Activated effector memory CD4-positive, alpha-beta T cell treated with Interleukin-2 at 50 U/mL for 16 hours (primary cell): Measurements from ENCODE around the gene ACTRT1.

Source experiments
- DNase-seq: peaks from one replicate; pipeline ENCODE4 v3.0.0-alpha.2; 2020

The ACTRT1 gene

DNA sequence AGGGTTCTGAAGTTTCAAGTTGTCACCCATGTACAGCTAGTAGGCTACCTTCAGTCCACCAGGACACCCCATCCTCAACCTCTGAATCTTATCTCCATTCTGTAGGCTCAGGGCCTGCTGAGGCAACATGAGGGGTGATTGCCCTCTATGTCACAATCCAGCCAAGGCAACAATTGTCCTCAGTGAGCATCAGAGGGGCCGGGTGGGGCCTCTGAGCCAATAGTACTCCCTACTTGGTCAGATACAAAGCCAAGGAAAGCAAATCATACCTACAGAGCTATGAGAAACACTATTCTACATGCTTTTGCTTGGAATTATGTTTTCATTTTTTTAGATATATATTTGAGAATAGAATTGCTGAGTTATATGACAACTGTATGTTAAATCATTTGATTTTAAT, at the start of gene ACTRT1:
TSS of gene ACTRT1 (minus strand) at position 101 of the 400 bp plus-strand sequence. CDS start 197 bp downstream, outside the sequence.
- no peak for DNase-seq

DNA sequence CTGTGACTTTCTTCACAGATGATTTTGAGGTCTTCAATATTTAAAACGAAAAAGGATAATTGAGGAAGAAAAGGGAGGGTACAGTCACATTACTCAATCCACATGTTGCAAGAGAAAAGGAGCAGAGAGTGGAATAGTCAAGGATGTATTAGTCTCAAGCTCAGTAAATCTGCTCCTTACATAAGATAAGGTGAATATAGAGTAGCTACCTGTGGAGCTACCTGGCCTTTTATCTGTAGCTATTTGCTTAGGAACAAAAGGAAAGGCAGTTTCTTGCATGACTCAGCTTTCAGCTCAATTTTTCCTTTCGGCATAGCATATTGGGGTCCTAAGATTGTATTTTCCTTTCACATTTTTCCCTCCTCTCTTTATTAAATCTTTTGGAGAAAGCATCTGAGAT, 26.3 kb upstream of the ACTRT1 start:
- no peak for DNase-seq

DNA sequence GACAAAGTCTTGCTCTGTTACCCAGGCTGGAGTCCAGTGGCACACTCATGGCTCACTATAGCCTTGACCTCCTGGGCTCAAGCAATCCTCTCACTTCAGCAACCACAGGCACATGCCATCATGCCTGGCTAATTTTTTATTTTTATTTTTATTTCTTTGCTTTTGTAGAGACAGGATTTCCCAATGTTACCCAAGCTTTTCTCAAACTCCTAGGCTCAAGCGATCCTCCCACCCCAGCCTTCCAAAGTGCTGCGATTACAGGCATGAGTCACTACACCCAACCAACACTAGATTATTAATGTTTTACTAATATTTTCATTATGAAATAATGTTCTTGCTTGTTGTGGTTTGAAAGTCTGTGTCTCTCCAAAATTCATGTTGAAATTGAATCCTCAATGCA, 5.2 kb upstream of the ACTRT1 start:
- DNase-seq, result no peak

- no peak for DNase-seq
Measured at GRCh38 chrX:128051526-128051925, 677 bp downstream of the ACTRT1 start.

DNA sequence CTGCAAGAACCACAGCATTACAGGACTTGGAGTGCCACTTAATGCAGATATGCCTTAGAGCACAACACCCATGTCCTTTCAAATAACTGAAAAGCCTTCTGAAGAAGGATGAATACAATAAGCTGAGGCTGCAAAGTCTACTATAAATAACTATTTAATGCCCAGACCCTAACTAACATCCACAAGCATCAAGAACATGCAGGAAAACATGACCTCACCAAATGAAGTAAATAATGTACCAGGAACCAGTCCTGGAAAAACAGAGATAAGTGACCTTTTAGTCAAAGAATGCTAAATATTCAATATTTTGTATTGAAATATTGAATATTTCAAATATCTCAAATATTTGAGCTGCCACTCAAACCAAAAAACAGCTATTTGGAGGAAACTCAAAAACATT, 16.9 kb downstream of the ACTRT1 start:
- DNase-seq, result no peak

DNA sequence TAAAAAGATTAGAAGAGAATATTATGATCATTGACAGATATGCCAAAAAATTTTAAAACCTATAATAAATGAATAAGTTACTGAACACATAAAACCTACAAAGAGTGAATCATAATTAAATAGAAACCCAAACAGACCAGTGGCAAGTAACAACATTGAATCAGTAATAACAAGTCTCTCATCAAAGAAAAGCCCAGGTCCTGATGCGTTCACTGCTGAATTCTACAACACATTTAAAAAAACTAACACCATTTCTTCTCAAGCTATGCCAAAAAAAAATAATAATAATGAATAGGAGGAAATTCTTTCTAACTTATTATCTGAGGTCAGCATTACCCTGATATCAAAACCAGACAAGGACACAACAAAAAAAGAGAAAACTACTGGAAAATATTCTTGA, 30.6 kb downstream of the ACTRT1 start:
- DNase-seq, result no peak

GRCh38 chrX:128020701-128021100, 31.5 kb downstream of the ACTRT1 start:
- no peak for DNase-seq

DNA sequence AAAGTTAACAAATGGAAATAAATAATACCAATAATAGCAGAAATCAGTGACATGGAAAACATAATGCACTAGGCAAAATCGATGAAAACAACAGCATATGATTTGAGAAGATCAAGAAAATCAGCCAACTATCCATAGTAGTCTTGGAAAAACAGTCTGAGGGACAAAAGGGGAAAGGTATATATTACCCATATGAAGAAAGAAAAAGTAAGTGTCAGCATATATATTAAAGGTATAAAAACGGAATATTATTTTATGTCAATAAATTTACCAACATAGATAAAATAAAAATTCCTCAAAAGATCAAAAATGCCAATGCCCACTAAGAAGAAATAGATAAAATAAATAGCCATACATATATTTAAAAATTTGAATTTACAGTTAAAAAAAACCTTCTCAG, 33.0 kb downstream of the ACTRT1 start:
- DNase-seq, result no peak

DNA sequence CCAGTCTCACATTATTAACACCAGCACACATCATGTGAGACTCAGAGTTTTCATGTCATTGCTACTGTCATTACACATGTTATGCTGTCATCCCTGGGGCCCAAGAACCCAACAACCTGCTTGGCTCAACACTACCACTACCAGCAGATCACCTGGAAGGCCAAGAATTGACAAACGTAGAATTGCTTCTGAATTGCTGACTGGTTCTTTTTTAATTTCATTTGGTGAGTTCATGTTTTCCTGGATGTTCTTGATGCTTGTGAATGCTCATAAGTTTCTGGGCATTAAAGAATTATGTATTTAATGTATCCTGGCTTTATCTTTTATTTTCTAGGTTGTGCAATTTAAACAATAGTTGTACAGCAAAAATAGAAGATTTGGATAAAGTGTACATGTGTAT, 40.2 kb downstream of the ACTRT1 start:
- DNase-seq, result no peak

DNA sequence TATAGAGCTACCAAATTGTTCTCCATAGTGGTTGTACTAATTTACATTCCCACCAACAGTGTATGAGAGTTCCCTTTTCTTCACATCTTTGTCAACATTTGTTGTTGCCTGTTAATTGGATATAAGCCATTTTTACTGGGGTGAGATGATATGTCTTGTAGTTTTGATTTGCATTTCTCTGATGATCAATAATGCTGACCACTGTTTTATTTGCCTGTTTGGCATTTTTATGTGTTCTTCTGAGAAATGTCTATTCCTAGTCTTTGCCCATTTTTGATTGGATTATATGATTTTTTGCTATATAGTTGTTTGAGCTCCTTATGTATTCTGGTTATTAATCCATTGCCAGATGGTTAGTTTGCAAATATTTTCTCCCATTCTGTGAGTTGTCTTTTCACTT, 44.3 kb downstream of the ACTRT1 start:
- no peak for DNase-seq
